Sciatic nerve (tissue), 2 donors: ENCODE data around the gene ITGAV. TPM values are rescaled to one million over a fixed set of nuclear protein-coding genes. Genes with fewer than 3 reads are reported as not detected.
A peak's percentile ranks its signal among the peaks of the same experiment; 100 is the strongest.
"Not testable (repeated sequence)": the region's sequence is repeated elsewhere in the genome, so short reads cannot be mapped to it uniquely, and the experiment has no call there.

Experiments
- ATAC-seq: fragments of 200-7000 bp; cut with Tn5 transposase; one replicate; pipeline ENCODE4 v1.9.1; 2020; ENCODE audit warnings: mild to moderate bottlenecking, moderate library complexity
- DNase-seq: peaks from one replicate; pipeline ENCODE4 v3.0.0-alpha.2; 2020; ENCODE audit warnings: low spot score
- intact Hi-C: fragments of 100-400 bp; cut with DNase I; formaldehyde crosslinking; loops from one replicate; pipeline ENCODE4 v1.14.2; 2022
- total RNA-seq: library from RNA; stranded (reverse); fragmentation: NEBNext Ultra II Directional; extraction: Animal tissue kit (Norgen Biotek cat#: 25700); gene quantifications from one replicate; pipeline ENCODE4 v1.2.1, GENCODE V29; 2021
- donor health status: DM: no; HTN: no; CAD: no.
- donor health status: DM: no; HTN: no; CAD: no.

ITGAV gene
- 106 TPM for total RNA-seq

DNA sequence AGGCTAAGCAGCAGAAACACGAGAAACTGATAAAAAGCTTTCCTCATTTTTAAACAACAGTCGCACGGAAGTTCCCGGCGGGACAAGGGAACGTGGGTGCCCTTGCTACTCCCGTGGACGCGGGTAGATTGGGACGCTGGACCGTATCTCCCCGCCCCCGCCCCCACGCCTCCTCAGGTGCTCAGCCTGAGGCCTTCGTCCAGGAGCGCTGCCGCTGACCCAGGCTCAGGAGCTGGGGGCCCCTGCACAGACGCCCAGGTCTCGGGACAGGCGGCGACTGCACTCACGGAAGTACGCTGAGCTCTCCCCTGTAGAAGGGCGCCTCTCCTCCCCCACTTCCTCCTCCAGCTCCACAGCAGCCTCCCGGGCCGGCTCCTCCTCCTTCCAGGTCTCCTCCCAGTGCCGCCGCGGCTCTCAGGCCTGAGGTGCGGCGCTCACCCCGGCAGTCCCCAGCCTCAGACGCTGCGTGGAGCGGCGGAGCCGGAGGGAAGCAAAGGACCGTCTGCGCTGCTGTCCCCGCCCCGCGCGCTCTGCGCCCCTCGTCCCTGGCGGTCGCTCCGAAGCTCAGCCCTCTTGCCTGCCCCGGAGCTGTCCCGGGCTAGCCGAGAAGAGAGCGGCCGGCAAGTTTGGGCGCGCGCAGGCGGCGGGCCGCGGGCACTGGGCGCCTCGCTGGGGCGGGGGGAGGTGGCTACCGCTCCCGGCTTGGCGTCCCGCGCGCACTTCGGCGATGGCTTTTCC, at the start of gene ITGAV:
Gene ITGAV, plus strand, starts transcription at position 445 of the 738 bp plus-strand sequence. Its CDS starts 283 bp downstream, at position 728.
- intact Hi-C loops: no loop called here
- ATAC-seq (peak; percentile 98), DNase-seq (peak; percentile 94)

DNA sequence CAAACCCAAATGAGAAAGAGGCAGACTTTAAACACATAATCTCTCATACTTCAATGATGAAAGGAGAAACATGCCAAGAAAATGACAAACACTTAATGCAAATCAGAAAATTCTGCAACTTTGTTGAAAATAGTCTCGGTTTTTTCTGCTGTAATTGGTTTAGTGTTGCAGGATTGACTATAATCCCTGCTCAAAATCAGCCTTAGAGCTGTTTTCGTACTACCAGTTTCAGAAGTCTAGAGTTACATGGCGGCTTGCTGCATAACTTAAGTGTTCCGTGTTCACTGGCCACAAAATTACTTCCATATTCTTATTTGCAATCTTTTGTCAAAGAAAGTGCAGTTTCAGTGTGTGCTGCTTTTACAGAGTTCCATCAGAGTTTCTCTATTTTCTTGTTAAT, 48.9 kb upstream of the ITGAV start:
- intact Hi-C loops: no loop called here

DNA sequence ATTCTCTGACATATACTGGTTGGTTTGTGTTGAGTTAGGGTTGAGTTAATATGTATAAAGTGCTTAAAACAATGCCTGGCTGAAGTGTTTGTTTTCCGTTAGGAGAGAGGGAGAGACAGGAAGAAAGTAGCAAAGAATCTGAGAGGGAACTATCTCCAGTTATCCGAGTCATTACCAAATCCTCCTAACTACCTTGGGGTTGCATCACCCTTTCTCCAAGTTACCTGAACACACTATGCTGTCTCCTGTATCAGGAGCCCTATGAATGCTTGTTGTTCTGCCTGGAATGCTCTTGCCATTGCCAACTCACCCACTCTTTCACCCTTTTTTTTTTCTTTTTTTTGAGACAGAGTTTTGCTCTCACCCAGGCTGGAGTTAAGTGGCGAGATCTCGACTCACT, 47.9 kb upstream of the ITGAV start:
- intact Hi-C loops: no loop called here

More for the DNA sequence above, 48.9 kb upstream of the ITGAV start:
- DNase-seq (no peak), ATAC-seq (no peak)

DNA sequence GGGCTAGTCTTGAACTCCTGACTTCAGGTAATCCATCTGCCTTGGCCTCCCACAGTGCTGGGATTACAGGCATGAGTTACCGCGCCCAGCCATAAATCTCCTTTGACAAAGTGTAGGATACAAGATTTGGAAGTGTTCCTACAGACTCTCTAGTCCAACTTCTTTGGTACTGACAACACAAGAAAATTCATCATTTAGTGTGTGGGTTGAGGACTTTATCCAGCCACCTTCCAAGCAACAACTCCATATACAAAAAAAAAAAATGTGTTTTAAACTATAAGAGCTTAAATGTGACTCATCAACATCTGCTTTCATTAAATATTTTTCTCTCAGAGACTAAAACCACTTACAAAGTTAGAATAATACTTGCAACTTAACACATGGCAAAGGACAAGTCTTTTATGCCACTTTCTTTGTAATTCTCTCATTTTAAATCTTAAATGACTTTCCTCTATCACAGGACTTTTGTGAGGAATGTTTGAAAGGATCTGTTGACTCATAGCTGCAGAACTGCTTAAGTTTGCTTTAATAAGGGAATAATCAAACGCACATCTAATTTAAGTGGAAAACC, 46.2 kb upstream of the ITGAV start:
- intact Hi-C loops: no loop called here
- DNase-seq (no peak), ATAC-seq (no peak)

More for the DNA sequence above, 47.9 kb upstream of the ITGAV start:
- no peak for ATAC-seq
- DNase-seq: no peak

DNA sequence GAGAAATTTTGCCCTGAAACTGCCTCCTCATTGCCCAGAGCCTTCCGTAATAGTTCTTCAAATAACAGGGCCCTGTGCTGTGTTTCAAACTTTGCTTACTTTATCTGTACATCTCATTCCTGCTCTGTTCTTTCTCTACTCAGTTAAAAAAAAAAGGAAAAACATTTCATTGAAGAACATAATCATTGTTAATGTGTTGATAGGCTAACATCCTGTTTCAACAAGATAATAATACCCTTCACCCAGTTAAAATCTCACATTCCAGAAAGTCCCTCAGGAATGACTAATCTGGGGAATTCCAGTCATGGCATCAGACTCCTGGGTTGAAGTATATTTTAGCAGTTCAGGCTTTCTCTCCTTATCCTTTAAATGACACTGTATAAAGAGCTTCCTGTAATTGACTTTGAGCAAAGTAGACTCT, 45.6 kb upstream of the ITGAV start:
- DNase-seq: no peak
- intact Hi-C loops: no loop called here
- no peak for ATAC-seq

DNA sequence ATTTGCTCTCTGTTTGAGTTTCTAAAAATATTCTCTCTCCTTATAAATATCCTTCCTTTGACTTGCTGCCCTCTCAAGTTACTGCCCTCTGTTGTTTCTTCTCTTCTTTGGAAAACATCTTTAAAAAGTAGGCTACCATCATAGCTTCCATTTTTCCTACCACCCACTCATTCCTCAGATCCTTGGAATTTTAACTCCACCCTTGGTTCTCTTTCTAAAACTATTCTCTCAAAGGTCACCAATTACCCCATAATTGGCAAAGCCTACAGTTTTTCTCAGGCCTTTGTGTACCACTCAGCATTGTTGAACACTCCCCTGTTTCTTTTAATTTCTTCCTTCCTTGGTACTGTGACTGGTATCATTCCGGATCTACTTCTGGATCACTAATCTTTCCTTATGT, 43.0 kb upstream of the ITGAV start:
- no peak for DNase-seq
- ATAC-seq: no peak
- intact Hi-C loops: no loop called here

DNA sequence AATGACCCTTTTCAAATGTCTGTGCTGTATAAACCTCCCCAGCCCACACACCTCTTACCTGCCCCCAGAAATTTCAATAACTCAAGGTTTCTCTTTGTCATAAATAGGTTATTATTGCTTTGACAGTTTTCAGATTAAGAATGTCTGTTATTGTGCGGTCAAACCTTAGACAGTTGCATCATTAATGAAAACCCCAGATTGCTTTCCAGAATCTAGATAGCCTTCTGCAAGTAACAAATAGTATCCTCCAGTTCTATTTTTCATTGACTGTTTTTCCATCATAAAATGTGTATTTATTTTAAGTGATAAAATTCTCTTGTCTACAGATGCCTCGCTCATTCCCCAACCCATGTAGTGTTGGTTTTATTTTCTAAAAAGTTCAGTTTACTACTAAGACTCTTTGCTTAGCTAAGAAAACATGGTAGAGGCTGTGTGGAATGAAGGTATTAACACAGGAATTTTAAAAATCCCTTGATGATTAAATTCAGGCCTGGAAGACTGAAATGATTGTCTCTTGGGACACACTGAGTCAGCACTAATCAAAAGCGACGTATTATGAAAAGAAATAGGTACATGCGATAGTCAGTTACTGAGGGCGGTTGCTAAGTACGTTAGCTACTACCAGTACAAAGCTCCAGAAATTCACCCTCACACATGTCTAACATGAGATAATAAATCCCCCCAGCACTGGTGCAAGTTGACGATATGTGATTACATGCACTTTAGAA, 38.4 kb upstream of the ITGAV start:
- DNase-seq (no peak), ATAC-seq (no peak)
- intact Hi-C loops: no loop called here

DNA sequence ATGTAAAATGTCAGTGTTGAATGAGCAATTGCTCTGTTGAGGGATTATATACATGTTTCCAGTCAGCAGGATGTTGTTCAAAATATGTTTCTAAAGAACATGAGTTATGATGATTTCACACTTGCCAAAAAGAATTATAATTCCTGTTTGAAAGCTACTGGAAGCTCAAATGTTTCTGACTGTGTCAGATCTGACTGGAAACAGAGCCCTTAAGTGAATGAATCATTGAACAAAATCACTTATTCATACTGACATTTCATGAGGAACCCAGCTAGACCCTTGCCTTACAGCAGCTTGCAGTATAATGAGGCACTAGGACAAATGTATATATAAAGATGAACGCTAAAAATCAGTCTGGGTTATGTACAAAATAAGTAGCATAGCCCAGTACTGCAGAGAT, 35.4 kb upstream of the ITGAV start:
- ATAC-seq (no peak), DNase-seq (no peak)
- intact Hi-C loops: no loop called here

DNA sequence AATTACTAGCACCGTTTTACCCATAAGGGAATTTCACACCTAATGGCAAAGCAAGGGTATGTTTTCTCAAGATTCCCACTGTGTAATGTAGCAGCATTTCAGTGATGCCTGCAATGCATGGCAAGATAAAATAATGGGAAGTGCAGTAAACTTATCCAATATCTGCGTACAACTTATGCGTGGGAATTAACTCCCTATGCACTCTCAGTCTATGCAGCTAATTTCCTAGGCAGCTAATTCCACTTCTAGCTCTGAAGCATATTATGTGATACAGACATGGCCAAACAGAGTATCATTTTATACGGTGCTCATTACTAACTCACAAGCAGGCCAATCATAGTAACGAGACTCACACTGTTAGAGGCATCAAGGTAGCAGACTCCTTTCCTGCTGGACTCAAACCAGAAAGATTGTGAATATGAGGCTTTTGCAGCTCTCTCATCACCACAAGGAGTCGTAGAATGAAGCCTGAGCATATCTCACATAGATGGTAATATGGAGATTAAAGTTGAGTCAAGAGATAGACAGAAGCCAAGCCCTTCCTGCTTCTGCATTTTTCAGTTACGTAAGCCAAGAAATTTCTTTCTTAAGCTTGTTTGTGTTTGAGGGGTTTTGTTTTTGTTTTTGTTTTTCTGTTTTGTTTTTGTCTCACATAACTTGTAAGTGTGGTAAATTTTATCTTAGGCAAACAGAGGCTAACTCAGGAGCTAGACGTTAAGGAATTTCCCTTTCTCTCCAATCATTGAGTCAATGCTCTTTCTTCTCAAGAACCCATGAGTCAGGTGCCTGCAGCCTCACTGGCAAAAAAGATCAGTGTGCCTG, 34.8 kb upstream of the ITGAV start:
- ATAC-seq: no peak
- intact Hi-C loops: no loop called here

DNA sequence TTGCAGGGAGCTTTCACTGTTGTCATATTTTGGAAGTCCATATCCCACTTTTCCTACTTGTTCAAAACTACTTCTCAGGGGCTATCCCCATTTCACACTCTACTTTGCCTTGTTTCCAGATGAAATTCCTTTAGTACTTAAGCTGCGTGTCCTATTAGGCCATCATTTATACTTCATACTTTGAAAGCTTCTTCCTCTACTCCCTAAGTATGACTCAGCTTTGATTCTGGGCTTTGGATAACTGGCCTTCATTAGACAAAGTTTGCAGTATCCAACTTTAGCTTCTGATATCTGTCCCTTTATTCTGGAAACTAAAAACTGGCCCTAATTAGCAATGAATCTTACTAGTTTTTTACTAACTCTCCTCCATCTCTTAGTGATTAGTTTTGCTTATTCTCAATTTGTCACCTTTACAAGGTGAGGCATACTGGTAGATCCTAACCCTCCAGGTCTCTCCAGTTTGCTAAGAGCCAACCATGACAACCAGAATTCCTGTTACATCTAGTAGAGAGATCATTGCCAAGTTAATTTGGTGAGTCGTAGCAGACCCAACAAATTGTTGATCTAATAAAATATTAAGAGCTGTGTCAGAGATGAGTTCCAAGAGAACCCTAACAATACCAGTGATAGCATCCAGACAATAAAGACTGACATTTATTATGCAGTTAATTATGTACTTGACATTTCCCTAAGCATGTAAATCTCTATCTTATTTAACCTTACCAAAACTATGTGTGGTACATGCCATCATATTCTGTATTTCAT, 31.2 kb upstream of the ITGAV start:
- DNase-seq (no peak), ATAC-seq (no peak)
- intact Hi-C loops: no loop called here

More for the DNA sequence above, 34.8 kb upstream of the ITGAV start:
- no peak for DNase-seq

DNA sequence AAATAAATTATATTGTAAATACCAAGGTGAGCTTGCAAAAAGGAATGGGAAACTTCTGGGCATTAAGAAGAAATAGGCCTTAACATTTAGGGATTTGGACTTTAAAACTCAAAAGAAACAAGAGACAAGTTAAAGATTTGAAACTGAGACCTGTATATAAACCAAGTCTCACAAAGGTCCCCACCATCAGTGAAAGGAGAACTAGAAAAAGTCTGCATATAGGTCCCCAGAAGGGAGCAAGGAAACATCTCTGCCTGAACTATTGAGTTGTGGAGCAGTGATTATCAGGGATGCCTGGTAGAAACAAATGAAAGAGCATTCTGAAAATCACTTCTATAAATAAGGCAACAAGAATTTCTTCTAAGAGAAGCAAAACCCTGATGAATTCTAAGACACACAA, 30.5 kb upstream of the ITGAV start:
- intact Hi-C loops: no loop called here
- DNase-seq: no peak
- ATAC-seq: no peak

DNA sequence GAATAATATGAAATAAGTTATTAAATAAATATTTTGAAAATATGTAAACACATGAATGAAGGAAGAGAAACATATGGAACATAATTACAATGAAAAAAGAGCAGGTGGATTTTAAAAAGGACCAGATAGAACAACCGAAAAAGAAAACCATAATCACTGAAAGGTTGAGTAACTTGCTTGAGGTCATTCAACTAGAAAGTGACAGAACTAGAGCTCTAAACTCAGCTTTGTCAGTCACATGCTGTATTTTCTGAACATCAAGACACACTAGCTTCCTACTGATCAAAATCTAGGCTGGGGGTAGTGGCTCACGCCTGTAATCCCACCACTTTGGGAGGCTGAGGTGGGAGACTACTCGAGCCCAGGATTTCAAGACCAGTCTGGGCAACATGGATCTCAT, 30.0 kb upstream of the ITGAV start:
- ATAC-seq: no peak
- intact Hi-C loops: no loop called here
- DNase-seq: no peak

DNA sequence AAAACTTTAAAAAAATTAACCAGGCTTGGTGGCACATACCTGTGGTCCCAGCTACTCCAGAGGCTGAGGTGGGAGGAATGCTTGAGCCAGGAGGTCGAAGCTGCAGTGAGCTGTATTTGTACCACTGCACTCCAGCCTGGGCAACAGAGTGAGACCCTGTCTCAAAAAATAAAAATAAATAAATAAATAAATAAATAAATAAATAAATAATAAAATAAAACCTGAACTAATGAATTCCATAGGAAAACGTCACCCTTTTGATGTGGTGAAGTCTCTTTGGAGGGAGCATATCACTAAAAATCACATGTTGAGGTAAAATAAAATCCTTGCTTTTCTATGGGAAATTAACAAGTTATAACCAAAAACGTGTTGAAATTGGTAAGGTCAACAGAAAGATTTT, 29.6 kb upstream of the ITGAV start:
- DNase-seq (no peak), ATAC-seq (no peak)
- intact Hi-C loops: no loop called here

DNA sequence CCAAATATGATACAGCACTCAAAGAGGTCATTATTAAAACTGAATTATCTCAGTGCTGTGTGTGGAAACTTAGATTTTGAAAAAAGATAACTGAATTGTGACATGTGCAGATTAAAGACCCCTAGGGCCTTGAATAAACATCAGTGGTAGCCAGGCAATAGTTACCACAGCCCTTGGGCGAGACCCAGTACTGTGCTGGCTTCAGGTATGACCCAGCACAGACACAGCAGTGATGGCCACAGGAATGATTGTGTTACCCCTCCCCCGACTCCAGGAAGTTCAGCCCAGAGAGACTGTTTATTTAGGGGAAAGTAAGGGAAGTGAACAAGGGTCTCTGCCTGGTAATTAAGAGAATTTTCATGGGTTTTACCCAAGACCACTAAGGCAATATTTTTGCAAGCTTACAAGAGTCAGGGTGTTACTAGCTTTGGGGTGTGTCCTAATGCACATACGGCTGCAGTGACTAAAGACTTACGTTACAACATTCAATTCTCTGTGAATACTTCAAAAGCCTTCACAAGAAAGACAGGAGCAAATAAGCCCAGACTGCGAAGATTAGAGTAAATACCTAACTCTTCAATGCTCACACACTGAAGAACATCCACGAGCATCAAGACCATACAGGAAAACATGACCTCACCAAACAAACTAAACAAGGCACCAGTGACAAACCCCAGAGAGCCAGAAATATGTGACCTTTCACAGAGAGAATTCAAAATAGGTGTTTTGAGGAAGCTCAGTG, 28.2 kb upstream of the ITGAV start:
- DNase-seq: no peak
- ATAC-seq: no peak
- intact Hi-C loops: no loop called here

DNA sequence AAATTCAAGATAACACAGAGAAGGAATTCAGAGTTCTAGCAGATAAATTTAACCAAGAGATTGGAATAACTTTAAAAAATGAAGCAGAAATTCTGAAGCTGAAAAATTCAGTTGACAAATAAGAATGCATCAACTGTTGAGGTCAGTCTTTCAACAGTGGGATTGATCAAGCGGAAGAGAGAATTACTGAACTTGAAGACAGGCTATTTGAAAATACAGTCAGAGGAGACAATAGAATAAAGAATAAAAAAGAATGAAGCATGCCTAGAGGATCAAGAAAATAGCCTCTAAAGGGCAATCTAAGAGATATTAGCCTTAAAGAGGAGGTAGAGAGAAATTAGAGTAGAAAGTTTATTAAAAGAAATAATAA, 27.7 kb upstream of the ITGAV start:
- intact Hi-C loops: no loop called here
- no peak for ATAC-seq

DNA sequence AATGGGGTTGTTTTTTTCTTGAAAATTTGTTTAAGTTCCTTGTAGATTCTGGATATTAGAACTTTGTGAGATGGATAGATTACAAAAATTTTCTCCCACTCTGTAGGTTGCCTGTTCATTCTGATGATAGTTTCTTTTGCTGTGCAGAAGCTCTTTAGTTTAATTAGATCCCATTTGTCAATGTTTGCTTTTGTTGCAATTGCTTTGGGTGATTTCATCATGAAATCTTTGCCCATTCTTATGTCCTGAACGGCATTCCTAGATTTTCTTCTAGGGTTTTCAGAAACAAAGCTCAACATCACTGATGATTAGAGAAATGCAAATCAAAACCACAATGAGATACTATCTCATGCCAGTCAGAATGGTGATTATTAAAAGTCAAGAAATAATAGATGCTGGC, 21.3 kb upstream of the ITGAV start:
- ATAC-seq, intact Hi-C loops, DNase-seq: not testable (repeated sequence)

More for the DNA sequence above, 27.7 kb upstream of the ITGAV start:
- DNase-seq: no peak

DNA sequence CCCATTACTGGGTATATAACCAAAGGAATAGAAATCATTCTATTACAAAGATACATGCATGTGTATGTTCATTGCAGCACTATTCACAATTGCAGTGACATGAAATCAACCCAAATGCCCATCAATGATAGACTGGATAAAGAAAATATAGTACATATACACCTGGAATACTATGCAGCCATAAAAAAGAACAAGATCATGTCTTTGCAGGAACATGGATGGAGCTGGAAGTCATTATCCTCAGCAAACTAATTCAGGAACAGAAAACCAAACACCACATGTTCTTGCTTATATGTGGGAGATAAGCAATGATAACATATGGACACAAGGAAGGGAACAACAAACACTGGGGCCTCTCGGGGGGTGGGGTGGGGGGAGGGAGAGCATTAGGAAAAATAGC, 20.7 kb upstream of the ITGAV start:
- ATAC-seq, intact Hi-C loops, DNase-seq: not testable (repeated sequence)

DNA sequence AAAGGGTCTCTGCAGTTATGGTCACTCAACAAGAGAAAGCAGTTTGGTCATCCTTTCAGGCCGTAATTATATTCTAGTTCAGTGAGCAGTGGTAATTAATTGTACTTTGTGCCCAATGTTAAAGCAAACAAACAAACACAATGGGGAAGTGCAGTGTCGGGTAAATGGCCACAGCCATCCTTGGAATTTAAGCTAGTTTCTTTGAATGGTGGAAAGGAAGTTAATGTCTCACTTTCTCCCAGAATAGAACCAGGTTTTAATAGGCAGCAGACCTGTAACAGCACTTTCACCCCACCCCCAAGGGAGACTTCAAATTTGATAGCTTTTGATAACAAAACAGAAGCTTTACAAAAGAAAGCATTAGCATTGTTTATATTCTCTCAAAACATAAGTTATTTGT, 20.0 kb upstream of the ITGAV start:
- no peak for DNase-seq
- ATAC-seq: no peak
- intact Hi-C loops: no loop called here
